GM21390 (cell line): ENCODE data around the gene CRIM1.
"Not testable (repeated sequence)": the region's sequence is repeated elsewhere in the genome, so short reads cannot be mapped to it uniquely, and the experiment has no call there.

ENCODE experiments used
- ATAC-seq: cut with Tn5 transposase; IDR thresholded peaks from one replicate; pipeline ENCODE4 v1.9.1; 2021; ENCODE audit not compliant: unreplicated experiment

CRIM1 gene

DNA sequence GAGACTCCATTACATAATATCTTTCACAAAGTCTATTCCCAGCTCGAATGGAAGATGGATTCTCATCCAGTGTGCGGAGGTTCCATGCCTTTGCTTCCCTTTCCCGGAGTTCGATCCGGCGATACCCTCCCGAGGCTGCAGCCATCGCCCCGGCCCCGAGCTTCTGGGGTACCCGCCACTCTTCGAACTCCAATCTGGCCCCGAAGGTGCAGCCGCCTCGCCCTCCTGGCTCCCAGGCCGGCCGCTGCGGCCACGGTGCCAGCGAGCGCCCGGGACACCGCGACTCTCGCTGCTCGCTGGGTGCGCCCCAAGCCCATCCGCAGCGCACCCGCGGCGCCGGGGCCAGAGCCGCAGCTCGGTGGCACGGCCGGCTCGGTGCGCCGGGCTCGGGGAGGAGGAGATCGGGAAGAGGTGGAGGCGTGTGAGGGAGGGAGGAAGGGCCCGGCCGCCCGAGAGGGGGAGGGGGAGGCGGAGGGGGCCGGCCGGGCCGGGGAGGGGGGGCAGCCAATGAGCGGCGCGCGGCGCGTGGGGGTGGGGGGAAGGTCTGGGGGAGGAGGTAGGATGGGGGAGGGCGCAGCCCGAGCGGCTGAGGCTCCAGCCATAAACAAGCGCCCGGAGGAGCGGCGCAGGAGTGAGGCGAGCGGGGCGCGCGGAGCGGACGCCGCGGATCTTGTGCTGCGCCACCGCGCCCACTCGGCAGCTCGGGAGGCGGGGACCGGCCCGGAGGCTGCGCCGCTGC is at the start of gene CRIM1:
CRIM1 (plus strand) TSS at position 628 of the 739 bp plus-strand sequence. CDS start 515 bp downstream, outside the sequence.
- ATAC-seq: peak; percentile 42

DNA sequence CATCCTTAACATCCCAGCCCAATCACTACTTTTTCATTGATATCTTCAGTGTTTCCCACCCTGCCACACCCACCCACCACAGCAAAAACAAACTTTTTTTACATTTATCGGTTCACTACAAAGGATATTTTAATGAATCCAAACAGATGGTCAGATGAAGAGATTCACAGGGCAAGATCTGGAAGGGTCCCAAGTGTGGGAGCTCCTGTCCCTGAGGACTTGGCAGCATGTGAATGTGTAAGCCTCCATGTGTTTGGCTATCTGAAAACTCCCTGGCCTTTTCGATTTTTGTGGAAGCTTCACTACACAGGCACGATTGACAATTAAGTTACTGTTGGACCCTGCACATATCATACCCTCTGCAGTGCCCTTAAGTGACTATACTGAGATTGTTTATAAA is 48.1 kb upstream of the CRIM1 start:
- no peak for ATAC-seq

DNA sequence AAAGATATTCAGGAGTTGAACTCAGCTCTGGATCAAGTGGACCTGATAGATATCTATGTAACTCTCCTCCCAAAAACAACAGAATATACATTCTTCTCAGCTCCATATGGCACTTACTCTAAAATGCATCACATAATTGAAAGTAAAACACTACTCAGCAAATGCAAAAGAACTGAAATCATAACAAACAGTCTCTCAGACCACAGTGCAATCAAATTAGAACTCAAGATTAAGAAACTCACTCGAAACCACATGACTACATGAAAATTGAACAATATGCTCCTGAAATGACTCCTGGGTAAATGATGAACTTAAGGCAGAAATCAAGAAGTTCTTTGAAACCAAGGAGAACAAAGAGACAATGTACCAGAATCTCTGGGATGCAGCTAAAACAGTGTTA is 45.1 kb upstream of the CRIM1 start:
- ATAC-seq: not testable (repeated sequence)

GRCh38 chr2:36318547-36318946 is 37.0 kb upstream of the CRIM1 start:
- no peak for ATAC-seq

DNA sequence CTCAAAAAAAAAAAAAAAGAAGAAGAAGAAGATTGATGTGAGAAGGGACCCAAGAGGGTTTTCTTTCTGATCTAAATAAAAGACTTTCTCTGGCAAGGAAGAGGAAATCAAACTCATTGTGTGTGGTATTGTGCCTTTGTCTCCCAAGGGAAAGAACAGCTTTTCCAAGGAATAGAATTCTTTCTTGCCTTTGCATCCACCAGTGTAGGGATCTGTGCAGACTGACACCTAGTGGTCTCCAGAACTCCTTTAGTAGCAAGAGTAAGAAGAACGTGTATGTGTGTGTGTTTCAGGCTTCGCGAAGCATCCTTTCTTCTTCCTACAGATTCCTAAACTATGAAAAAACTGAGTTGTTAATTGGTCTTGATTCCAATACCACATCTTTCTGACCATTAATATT is 33.5 kb upstream of the CRIM1 start:
- ATAC-seq: no peak

DNA sequence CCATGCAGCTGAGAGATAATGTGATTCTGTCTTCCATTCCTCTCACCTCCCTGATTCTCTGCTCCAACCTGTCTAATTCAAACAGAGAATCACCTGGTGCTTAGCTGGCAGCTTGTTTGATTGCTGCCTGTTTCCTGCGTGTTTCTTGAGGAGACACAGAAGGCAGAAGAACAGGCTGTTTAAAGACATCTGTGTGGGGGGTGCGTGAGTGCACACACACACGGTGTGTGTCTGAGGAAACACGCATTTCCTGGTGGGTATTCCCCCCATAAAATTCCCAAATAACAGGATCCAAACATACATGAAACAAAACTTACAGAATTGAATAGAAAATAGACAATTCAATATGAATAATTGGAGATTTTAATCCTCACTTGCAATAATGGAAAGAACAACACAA is 29.3 kb upstream of the CRIM1 start:
- no peak for ATAC-seq

DNA sequence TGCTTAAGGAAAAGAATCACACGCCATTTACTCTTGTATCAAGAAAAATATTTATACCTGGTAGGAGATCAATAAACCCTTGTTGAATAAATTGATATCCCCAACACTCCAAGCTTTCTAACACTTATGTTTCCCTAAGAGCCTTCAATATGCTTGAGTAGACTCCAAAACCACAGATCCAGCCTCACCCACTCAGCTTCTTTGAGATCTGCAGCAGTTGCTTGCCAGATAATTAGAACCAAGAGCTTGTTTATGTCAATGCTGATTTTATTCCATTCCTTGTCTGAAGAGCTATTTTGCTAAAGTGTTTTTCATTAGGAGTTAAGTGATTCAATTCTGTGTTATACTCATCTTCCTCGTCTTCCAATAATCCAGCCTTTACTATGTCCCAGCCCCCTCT is 26.3 kb upstream of the CRIM1 start:
- no peak for ATAC-seq

DNA sequence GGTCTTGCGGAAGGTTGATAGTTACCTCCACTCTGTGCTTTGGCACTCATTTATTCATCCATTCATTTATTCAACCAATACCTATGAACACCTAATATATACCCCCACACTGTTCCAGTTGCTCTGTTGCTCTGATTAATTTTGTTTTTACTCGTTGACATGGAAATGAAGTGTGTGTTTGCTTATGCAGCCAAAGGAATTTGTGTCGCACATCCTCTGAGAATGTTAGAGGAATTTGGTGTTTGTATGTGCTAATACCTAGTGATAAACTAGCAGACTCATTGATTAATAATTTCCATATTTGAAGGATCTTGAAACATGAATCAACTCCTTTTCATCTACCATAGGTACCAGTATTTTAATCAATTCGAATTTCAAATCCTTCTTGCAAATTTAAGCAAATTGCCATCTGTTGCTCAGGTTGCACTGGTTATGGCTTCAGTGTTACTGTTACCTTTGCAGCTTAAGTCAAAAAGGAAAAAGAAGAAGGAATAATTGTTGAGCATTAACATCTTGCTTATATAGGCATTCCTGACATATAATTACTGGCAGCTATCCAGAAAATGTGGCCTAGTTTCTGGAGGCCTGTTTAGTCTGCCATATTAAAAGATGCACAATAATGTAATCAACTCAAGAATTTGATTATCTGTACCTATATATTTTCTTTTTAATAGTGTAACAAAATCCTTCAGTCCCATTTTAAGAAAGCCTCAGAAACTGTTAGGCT is 25.7 kb upstream of the CRIM1 start:
- ATAC-seq: no peak

DNA sequence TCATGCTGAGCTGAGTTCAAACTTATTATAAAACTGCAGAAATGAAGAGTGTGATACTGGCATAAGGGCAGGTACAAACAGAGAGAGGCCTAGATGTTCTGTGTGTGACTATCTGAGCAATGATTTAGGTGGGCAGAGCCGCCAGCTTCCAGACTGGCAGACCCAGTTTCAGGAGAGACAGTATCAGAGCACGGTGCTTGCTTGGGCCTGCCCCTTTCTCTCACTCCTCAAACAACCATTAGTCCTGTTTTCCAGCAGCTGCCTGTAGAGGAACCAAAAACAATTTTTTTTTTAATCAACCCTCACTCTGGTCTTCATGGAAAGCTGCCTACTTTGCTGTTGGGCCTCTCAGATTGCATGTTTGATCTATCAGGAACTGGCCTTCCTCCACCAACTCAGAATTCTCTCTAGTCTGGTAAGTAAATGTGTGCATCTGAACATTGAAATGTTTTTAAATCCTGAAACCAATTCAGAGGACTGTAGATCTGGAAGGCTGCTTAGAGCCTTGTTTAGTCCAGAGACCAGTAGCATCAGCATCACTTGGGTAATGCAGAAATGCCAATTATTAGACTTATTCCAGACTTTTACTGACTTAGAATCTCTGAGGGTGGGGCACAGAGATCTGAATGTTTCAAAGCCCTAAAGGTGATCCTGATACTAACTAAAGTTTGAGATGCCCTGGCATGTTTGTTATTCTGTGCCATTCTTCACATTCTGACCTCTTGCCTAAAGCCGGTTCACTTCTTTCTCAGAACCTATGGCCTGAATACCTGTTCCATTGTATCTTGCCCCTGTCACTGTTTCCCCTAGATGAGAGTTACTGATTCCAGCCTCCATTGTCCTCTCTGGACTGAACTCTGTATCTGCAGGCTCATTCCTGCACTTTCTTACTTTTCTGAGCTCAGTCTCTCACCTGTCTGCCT is 24.8 kb upstream of the CRIM1 start:
- ATAC-seq: no peak

GRCh38 chr2:36333350-36334012 is 22.1 kb upstream of the CRIM1 start:
- ATAC-seq: no peak

DNA sequence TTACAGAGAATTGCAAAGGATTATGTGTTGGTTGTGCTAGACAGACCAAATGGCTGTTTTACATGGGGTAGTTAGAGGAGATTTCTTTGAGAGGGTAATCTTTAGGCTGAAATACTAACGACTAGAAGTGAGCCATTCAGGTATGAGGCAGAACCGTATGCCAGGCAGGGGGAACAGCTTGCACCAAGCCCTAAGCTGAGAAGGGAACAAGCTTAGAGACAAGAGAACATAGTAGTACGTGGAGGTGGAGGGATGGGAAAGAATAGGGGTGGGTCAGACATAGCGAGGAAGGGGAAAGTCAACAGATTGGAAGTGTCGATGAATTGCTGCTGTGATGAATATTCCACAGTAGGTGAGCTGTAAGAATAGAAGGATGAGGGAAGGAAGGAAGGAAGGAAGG is 20.0 kb upstream of the CRIM1 start:
- ATAC-seq: no peak

- no peak for ATAC-seq
These were observed 19.3 kb upstream of the CRIM1 start for GRCh38 chr2:36336321-36336720.

DNA sequence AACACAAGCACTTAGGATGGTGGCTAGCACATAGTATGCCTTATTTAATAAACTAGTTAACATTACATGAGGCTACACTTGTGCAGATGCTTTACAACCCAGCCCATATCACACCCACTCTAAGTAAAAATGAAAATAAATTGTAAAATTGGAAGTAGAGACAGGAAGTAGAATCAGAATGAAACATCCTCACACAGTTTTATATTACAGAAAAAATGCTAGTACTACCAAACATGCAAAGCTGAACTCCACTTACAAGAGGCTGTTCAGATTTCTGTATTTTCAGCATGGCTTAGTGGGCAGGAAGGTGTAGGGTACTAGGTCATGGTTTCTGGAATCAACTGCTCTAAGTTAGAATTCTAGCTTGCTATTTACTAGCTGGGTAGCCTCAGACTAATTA is 18.2 kb upstream of the CRIM1 start:
- peak; percentile 77 for ATAC-seq

DNA sequence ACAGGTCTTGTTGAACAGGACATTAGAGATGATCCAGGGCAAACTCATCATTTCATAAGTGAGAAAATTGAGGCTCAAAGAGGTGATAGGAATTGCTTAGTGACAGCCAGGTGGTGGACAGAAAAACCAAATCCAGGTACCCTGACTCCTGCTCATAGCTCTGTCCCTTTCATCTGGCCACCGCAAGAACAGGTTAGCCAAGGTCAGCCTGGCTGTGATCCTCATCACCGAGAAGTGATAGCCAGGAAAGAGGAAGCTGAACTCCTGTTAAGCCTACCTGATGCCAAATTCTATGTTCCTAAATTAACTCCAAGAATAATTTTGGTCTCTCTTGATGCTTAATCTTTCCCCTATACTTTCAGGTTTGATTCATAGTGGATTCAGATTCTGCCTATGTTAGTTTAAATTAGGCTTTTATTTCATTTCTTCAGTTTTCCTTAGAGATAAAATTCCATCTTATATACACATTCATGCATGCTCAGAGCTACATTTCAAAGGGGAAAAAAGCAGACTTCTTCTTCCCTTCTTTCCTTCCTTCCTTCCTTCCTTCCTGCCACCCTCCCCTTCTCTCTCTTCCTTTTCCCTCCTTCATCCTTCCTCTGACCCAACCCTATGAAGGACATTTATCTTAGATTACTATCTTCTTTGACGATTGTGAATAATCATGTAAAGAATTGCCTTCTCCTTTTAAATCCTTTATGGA is 17.3 kb upstream of the CRIM1 start:
- no peak for ATAC-seq

DNA sequence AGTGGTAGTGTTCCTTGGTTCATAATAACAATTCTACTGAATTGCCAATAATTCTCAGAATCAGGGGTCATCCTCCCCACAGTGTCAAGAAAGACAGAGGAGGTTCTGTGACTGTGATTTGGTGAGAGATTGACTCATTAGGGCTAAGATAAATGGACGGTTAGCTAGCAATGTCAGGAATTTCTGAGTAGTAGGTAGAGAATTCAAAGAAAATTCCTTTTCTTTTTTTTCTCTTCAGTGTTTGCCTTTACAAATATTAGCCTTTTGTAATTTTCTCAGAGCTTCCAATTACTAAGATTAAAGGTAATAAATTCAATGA is 16.8 kb upstream of the CRIM1 start:
- no peak for ATAC-seq

DNA sequence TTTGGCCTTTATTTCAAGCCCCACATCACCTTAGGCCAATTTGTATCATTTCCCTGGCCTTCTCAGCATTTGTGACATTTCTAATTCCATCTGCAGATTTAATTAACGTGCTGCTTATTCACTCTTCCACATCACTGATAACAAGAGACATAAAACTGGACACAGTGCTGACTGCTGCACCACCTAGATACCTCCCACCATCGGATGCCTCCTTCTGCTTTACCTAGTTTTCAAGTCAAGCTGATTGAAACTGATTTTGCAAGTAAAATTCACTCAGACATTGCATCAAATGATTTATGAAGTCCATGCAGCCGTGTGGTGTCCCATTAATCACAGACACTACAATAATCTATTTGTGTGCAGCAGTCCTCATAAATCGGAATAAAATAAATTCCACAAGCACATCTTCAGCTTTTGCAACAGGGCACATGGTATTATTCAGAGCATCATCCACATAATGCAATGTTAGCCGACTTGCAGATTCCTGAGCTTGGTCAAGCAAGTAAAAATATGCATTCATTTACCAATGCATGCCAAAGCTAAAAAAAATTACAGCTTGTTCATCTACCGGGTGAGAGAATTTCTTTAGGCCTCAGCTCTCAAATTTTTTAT is 15.9 kb upstream of the CRIM1 start:
- no peak for ATAC-seq

- no peak for ATAC-seq
These were observed 12.0 kb upstream of the CRIM1 start for GRCh38 chr2:36343606-36344005.

- ATAC-seq: no peak
These were observed 6.9 kb upstream of the CRIM1 start for GRCh38 chr2:36348721-36349120.

DNA sequence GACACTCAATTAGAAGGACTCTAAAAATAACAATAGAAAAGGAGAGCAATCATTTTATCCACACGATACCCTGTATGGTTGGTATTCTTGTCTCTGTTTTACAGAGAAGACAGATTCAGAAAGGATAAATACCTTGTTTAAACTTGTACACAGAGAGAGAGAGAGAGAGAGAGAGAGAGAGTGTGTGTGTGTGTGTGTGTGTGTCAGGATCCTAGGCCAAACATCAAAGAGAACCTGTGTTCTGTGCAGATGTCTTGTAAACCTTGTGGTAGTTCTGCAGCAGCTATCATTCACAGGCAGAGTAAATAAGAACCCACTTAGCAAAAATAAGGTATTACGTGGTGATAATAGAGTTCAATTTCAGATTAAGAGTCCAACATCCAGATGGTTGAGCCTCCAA is 4.3 kb upstream of the CRIM1 start:
- ATAC-seq: no peak

- no peak for ATAC-seq
These were observed 3.7 kb upstream of the CRIM1 start for GRCh38 chr2:36351736-36352349.
